Measurements from ENCODE around the gene RSRC1.

DNA sequence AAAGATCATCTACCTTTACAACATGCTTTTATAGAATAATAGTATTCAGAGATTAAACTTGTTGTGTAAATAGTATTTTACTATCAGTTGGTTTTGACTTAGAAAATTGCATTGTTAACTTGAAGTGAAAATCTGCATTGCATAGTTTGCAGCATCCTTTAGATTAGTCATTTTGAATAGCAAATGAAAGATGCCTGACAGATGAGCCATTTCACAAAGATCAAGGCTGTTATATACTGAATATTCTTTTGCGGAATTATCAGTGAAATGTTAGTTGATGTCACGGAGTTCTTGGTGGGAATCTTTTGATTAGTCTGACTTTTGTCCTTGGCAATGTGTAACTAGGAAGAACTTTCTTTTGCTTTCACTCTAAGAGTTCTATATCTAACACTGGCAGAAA is 24.5 kb downstream of the RSRC1 start:
- TF ChIP-seq, protein P1, sequence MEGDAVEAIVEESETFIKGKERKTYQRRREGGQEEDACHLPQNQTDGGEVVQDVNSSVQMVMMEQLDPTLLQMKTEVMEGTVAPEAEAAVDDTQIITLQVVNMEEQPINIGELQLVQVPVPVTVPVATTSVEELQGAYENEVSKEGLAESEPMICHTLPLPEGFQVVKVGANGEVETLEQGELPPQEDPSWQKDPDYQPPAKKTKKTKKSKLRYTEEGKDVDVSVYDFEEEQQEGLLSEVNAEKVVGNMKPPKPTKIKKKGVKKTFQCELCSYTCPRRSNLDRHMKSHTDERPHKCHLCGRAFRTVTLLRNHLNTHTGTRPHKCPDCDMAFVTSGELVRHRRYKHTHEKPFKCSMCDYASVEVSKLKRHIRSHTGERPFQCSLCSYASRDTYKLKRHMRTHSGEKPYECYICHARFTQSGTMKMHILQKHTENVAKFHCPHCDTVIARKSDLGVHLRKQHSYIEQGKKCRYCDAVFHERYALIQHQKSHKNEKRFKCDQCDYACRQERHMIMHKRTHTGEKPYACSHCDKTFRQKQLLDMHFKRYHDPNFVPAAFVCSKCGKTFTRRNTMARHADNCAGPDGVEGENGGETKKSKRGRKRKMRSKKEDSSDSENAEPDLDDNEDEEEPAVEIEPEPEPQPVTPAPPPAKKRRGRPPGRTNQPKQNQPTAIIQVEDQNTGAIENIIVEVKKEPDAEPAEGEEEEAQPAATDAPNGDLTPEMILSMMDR (optimal IDR thresholded peaks at IDR 0.05 in 1 of 3, IDR thresholded peaks at IDR 0.05 in 1 of 3, conservative IDR thresholded peaks at IDR 0.05 in 1 of 3; ENCODE audit: extremely low read depth in 1 of 3, insufficient read depth in 2 of 3, low read length in 3 of 3) = no peak
- no peak for TF ChIP-seq EZH2 (IDR thresholded peaks at IDR 0.05; ENCODE audit: low read length)

All from keratinocyte (primary cell).